Measurements from ENCODE around the gene GPT2. TPM values are rescaled to one million over a fixed set of nuclear protein-coding genes. Genes with fewer than 3 reads are reported as not detected.
"Not testable (repeated sequence)": the region's sequence is repeated elsewhere in the genome, so short reads cannot be mapped to it uniquely, and the experiment has no call there.

The GPT2 gene
- polyA plus RNA-seq, 3 donors, result 0.98 to 1.5 (median 1.4) TPM

- Histone ChIP-seq H3K9me3 (replicated peaks in 1 of 2; ENCODE audit: control insufficient read depth in 1 of 2, insufficient read depth in 1 of 2, low read length in 2 of 2) (no peaks in the 10 kb centered on the region), H3K36me3 (replicated peaks in 1 of 2; ENCODE audit: control insufficient read depth in 1 of 2, insufficient read depth in 2 of 2, low read length in 2 of 2) (no peaks in the 10 kb centered on the region), H3K27ac (ENCODE audit: low read depth in 1 of 2, low read length in 2 of 2) (no peak overlapping the region), H3K79me2 (ENCODE audit: insufficient read depth, low read length) (no peaks in the 10 kb centered on the region), H4K20me1 (ENCODE audit: insufficient read depth, low read length) (no peaks in the 10 kb centered on the region), H3K4me2 (replicated peaks; ENCODE audit: extremely low read depth, low read length, poor library complexity, severe bottlenecking) (no peak overlapping the region), H2AFZ (ENCODE audit: insufficient read depth, low read depth, low read length, poor library complexity, severe bottlenecking) (no peak overlapping the region), H3K4me3 (replicated peaks in 1 of 3; ENCODE audit: low read depth in 2 of 3, low read length in 3 of 3) (no peak overlapping the region), H3K27me3 (ENCODE audit: control insufficient read depth in 2 of 2, insufficient read depth in 2 of 2, low read length in 2 of 2) (no peaks in the 10 kb centered on the region), H3K9ac (ENCODE audit: insufficient read depth, low read length, poor library complexity, severe bottlenecking) (no peak overlapping the region), H3K4me1 (ENCODE audit: control insufficient read depth in 1 of 2, insufficient read depth in 2 of 2, low read length in 2 of 2) (peaks cover 4 to 6% of the 10 kb centered on the region in 2 donors)
- H3K36me3 Mint-ChIP-seq, result no peaks in the 10 kb centered on the region
- no peaks in the 10 kb centered on the region for H3K9me3 Mint-ChIP-seq
- H3K27ac Mint-ChIP-seq, result no peak overlapping the region
- TF ChIP-seq, protein P1, sequence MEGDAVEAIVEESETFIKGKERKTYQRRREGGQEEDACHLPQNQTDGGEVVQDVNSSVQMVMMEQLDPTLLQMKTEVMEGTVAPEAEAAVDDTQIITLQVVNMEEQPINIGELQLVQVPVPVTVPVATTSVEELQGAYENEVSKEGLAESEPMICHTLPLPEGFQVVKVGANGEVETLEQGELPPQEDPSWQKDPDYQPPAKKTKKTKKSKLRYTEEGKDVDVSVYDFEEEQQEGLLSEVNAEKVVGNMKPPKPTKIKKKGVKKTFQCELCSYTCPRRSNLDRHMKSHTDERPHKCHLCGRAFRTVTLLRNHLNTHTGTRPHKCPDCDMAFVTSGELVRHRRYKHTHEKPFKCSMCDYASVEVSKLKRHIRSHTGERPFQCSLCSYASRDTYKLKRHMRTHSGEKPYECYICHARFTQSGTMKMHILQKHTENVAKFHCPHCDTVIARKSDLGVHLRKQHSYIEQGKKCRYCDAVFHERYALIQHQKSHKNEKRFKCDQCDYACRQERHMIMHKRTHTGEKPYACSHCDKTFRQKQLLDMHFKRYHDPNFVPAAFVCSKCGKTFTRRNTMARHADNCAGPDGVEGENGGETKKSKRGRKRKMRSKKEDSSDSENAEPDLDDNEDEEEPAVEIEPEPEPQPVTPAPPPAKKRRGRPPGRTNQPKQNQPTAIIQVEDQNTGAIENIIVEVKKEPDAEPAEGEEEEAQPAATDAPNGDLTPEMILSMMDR (IDR thresholded peaks at IDR 0.05), result no peak
- peaks cover 4 to 8% (median 4%) of the 10 kb centered on the region in 3 donors for H3K27me3 Mint-ChIP-seq (ENCODE audit: low read depth in 3 of 3)
- no peak for DNase-seq
- H3K4me1 Mint-ChIP-seq, result peaks cover 6% of the 10 kb centered on the region
- intact Hi-C loops (cut with micrococcal nuclease), result no loop called here
- no peak overlapping the region for H3K4me3 Mint-ChIP-seq
These were observed 53.4 kb downstream of the GPT2 start for GRCh38 chr16:46937536-46937935.

DNA sequence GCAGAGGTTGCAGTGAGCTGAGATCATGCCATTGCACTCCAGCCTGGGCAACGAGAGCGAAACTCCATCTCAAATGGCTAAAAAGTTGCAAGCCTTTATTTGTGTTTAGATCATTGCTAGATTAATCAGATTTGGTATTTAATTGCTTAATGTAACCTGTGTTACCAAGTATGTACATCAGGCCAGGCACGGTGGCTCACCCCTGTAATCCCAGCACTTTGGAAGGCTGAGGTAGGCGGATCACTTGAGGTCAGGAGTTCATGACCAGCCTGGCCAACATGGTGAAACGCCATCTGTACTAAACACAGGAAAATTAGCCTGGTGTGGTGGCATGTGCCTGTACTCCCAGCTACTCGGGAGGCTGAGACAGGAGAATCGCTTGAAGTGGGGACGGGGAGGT lies 60.6 kb downstream of the GPT2 start:
- H3K36me3 ChIP-seq (replicated peaks in 1 of 2; ENCODE audit: control insufficient read depth in 1 of 2, insufficient read depth in 2 of 2, low read length in 2 of 2), result not testable (repeated sequence)
- WGBS (ENCODE audit: insufficient coverage), result 96% methylated on average over 4 of the region's 8 CpGs

More for the DNA sequence above, 60.6 kb downstream of the GPT2 start:
- not testable (repeated sequence) for H3K4me1 ChIP-seq (ENCODE audit: control insufficient read depth in 1 of 2, insufficient read depth in 2 of 2, low read length in 2 of 2); H2AFZ ChIP-seq (ENCODE audit: insufficient read depth, low read depth, low read length, poor library complexity, severe bottlenecking); H3K27me3 Mint-ChIP-seq (ENCODE audit: low read depth in 3 of 3); H3K9me3 ChIP-seq (replicated peaks in 1 of 2; ENCODE audit: control insufficient read depth in 1 of 2, insufficient read depth in 1 of 2, low read length in 2 of 2); H3K4me1 Mint-ChIP-seq; H3K4me3 Mint-ChIP-seq; DNase-seq; H3K79me2 ChIP-seq (ENCODE audit: insufficient read depth, low read length); H4K20me1 ChIP-seq (ENCODE audit: insufficient read depth, low read length); H3K4me3 ChIP-seq (replicated peaks in 1 of 3; ENCODE audit: low read depth in 2 of 3, low read length in 3 of 3); H3K9ac ChIP-seq (ENCODE audit: insufficient read depth, low read length, poor library complexity, severe bottlenecking); H3K27me3 ChIP-seq (ENCODE audit: control insufficient read depth in 2 of 2, insufficient read depth in 2 of 2, low read length in 2 of 2); H3K4me2 ChIP-seq (replicated peaks; ENCODE audit: extremely low read depth, low read length, poor library complexity, severe bottlenecking); H3K36me3 Mint-ChIP-seq; H3K27ac ChIP-seq (ENCODE audit: low read depth in 1 of 2, low read length in 2 of 2); H3K9me3 Mint-ChIP-seq
- intact Hi-C loops (cut with micrococcal nuclease), result loop anchor here (5.0 kb wide), 2 partner anchors 1213 to 1218 kb away; partner anchors contain the start of gene ABCC12 (in 1 of the 2)
- peak overlapping the region in 1 of 7 donors; percentile 63 for H3K27ac Mint-ChIP-seq
